Lung (tissue), 12 donors: ENCODE data around the gene RER1. TPM values are rescaled to one million over a fixed set of nuclear protein-coding genes. Genes with fewer than 3 reads are reported as not detected.
A peak's percentile ranks its signal among the peaks of the same experiment; 100 is the strongest.

ENCODE experiments used
- ATAC-seq: fragments of 200-7000 bp; cut with Tn5 transposase; one replicate; pipeline ENCODE4 v1.9.1; 2020; ENCODE audit warnings: moderate number of reproducible peaks; ENCODE audit not compliant: insufficient read depth, low FRiP score
- DNase-seq, 3 donors: peaks; one replicate each; pipeline ENCODE4 v3.0.0-alpha.2; 2013 to 2017
- H3K27ac ChIP-seq, 2 donors: one replicate each; pipeline ENCODE4 v1.5.1; 2013; ENCODE audit warnings: mild to moderate bottlenecking in 2 of 2, moderate library complexity in 2 of 2, control low read depth in 1 of 2, inconsistent platforms in 1 of 2, low read depth in 1 of 2, low read length in 1 of 2
- H3K27me3 ChIP-seq, 3 donors: one replicate each; pipeline ENCODE4 v1.5.1; 2013; ENCODE audit warnings: low read length in 2 of 3; ENCODE audit not compliant: control insufficient read depth in 3 of 3, insufficient read depth in 3 of 3
- H3K36me3 ChIP-seq, 4 donors: one replicate each; pipeline ENCODE4 v1.5.1; 2013; ENCODE audit warnings: low read length in 4 of 4, mild to moderate bottlenecking in 1 of 4, moderate library complexity in 1 of 4; ENCODE audit not compliant: control insufficient read depth in 4 of 4, insufficient read depth in 4 of 4
- H3K4me1 ChIP-seq, 5 donors: one replicate each; pipeline ENCODE4 v1.5.1; 2013; ENCODE audit warnings: low read length in 5 of 5, mild to moderate bottlenecking in 2 of 5, moderate library complexity in 1 of 5; ENCODE audit not compliant: control insufficient read depth in 5 of 5, insufficient read depth in 5 of 5
- H3K4me3 ChIP-seq: one replicate; pipeline ENCODE4 v1.5.1; 2013; ENCODE audit warnings: mild to moderate bottlenecking, control low read depth, moderate library complexity
- H3K9ac ChIP-seq, 2 donors: one replicate each; pipeline ENCODE4 v1.5.1; 2013; ENCODE audit warnings: low read length in 2 of 2, control low read depth in 1 of 2; ENCODE audit not compliant: insufficient read depth in 1 of 2
- H3K9me3 ChIP-seq, 4 donors: one replicate each; pipeline ENCODE4 v1.5.1; 2013; ENCODE audit warnings: low read length in 3 of 4, mild to moderate bottlenecking in 1 of 4, moderate library complexity in 1 of 4; ENCODE audit not compliant: control insufficient read depth in 4 of 4, insufficient read depth in 3 of 4
- CTCF ChIP-seq: IDR thresholded peaks from 2 replicates; pipeline ENCODE4 v1.5.1; 2012; ENCODE audit warnings: mild to moderate bottlenecking; ENCODE audit errors: control extremely low read depth, extremely low read depth
- WGBS, 2 donors: extraction: QIAGEN DNeasy Blood & Tissue Kit; methylation state at CpG; one replicate each; pipeline ENCODE4 v1.1.7; 2013; 5-methylcytosine and 5-hydroxymethylcytosine counted together
- polyA plus RNA-seq, 2 donors: library from polyadenylated mRNA; stranded (reverse); fragments of 200-250 nt; gene quantifications; one replicate each; pipeline ENCODE4 v1.2.1, GENCODE V29; 2013
- total RNA-seq, 2 donors: library from RNA; depleted of rRNA in 1 of 2; stranded (reverse); fragments of >200 nt in 1 of 2; gene quantifications; one replicate each; pipeline ENCODE4 v1.2.1, GENCODE V29; 2014 to 2021
- donor health status: control.
- donor health status: control.
- donor health status: Bipolar disorder and iron deficiency.
- donor health status: healthy.
- donor health status: DM: yes; HTN: yes; CAD: no.

RER1 gene
- total and polyA plus RNA-seq, 4 donors = 71.7 to 134 (median 87.9) TPM

GRCh38 chr1:2429780-2430591 lies 38.3 kb downstream of the RER1 start:
- ATAC-seq (no peak), DNase-seq (peak in 2 of 3 donors; percentile 42 to 81)
- Histone ChIP-seq H3K27me3 (peaks cover 0 to 18% (median 0%) of the 10 kb centered on the region in 3 donors), H3K4me1 (peaks cover 0 to 25% (median 0%) of the 10 kb centered on the region in 5 donors), H3K27ac (no peak overlapping the region), H3K9me3 (peaks cover 0 to 14% (median 0%) of the 10 kb centered on the region in 4 donors), H3K4me3 (no peak overlapping the region), H3K36me3 (no peaks in the 10 kb centered on the region), H3K9ac (no peak overlapping the region)
- 76 to 78% methylated on average over 20 of the region's 20 CpGs for WGBS, 2 donors
- no peak for TF ChIP-seq CTCF

GRCh38 chr1:2430592-2430973 lies 38.9 kb downstream of the RER1 start:
- Histone ChIP-seq H3K9ac (no peak overlapping the region), H3K27me3 (peaks cover 0 to 15% (median 0%) of the 10 kb centered on the region in 3 donors), H3K9me3 (peaks cover 0 to 14% (median 0%) of the 10 kb centered on the region in 4 donors), H3K27ac (no peak overlapping the region), H3K4me1 (peaks cover 0 to 25% (median 0%) of the 10 kb centered on the region in 5 donors), H3K4me3 (no peak overlapping the region), H3K36me3 (no peaks in the 10 kb centered on the region)
- DNase-seq (no peak), ATAC-seq (no peak)
- 72 to 80% methylated on average over 10 of the region's 10 CpGs for WGBS, 2 donors
- TF ChIP-seq CTCF = no peak

- Histone ChIP-seq H3K27ac (no peak overlapping the region), H3K4me3 (no peak overlapping the region), H3K27me3 (peaks cover 0 to 15% (median 0%) of the 10 kb centered on the region in 3 donors), H3K9ac (no peak overlapping the region), H3K9me3 (peaks cover 0 to 14% (median 0%) of the 10 kb centered on the region in 4 donors), H3K4me1 (peaks cover 0 to 25% (median 0%) of the 10 kb centered on the region in 5 donors), H3K36me3 (no peaks in the 10 kb centered on the region)
- no peak for TF ChIP-seq CTCF
- DNase-seq (peak in 1 of 3 donors; percentile 28), ATAC-seq (no peak)
- WGBS, 2 donors = 53 to 56% methylated on average over 16 of the region's 16 CpGs
These were observed 39.5 kb downstream of the RER1 start for GRCh38 chr1:2431103-2431502.
